ENCODE results near the gene TMEM132C.

GRCh38 chr12:128564956-128565355, 298.0 kb downstream of the TMEM132C start:
- TF ChIP-seq CTCF (IDR thresholded peaks at IDR 0.05; ENCODE audit: insufficient read depth, low read length, poor library complexity, severe bottlenecking) (no peak), EZH2phosphoT487 (conservative IDR thresholded peaks at IDR 0.05; ENCODE audit: low read length) (no peak)
